ENCODE measurements around the gene DNAI4. TPM values are rescaled to one million over a fixed set of nuclear protein-coding genes. Genes with fewer than 3 reads are reported as not detected.

Gene DNAI4
- total and polyA plus RNA-seq, 2 of the 8 experiments (the other 6 are each of a cell fraction or from before 2014, with no cell fraction given) = 0.32 to 2.1 TPM

DNA sequence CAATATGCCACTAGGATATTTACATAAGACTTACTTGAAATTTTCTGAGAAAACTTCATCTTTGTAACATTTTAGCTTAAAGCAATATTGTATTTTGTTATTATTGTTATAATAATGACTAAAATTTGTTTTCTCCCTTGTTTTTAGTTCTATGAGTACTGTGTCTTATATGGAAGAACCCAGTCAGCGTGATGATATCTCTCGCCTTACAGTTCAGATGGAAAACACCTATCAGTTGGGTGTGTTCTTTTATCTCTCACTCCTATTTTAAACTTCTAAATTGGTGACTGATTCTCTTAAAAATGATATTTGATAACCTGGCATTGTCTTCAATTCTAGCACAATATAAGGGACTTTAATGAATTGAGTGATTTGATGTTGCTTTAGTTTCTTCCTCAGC lies 154.4 kb downstream of the DNAI4 start (continued):
- TF ChIP-seq SAP30 (IDR thresholded peaks at IDR 0.05; ENCODE audit: insufficient read depth, insufficient replicate concordance, low read length) (no peak), NRF1 (IDR thresholded peaks at IDR 0.05; ENCODE audit: low read depth, low read length) (no peak), POLR2A (IDR thresholded peaks at IDR 0.05; ENCODE audit: control extremely low read depth in 1 of 2, low read depth in 2 of 2, low read length in 2 of 2) (no peak), SP1 (IDR thresholded peaks at IDR 0.05; ENCODE audit: low read depth, low read length) (no peak), ASH2L (IDR thresholded peaks at IDR 0.05; ENCODE audit: low read length) (no peak)

Measured in H1 (cell line).